ENCODE measurements around the gene ZNF587B. TPM values are rescaled to one million over a fixed set of nuclear protein-coding genes. Genes with fewer than 3 reads are reported as not detected.

The ZNF587B gene
- 7.5 and 8.0 TPM in 2 replicates for polyA plus RNA-seq (2013)

DNA sequence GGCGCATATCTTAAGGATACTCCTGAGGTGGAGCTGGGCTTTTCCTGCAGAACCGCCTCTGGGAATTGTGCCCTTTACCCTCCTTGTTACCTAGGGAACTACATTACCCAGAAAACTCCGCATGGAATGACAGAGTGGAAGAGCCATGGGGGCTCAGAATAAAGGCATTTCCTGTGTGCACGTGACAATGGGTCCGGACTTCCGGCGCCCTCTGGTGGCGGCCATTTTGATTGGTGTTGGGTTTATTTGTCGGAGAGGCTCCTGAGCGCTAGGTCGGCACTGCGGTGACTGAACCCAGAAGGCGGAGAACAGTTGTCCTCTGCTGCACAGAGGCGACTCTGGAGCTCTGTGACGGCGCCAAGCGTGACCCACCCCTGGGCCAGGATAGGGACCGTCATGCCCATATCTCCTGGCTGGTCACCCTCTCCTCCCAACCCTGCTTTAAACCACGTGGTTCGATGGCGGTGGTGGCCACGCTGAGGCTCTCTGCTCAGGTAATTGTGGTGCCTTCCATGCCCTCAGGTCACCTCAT is at the start of gene ZNF587B:
ZNF587B (plus strand) TSS at position 229 of the 532 bp plus-strand sequence; CDS start at position 459, 230 bp downstream.
- Histone ChIP-seq H2AFZ (ENCODE audit: insufficient read depth, low read length, poor library complexity) (peak within 1 kb of the TSS; percentile 95), H3K4ac (ENCODE audit: low read depth, low read length) (peak within 1 kb of the TSS; percentile 57), H3K27ac (ENCODE audit: low read depth, low read length) (peak within 1 kb of the TSS; percentile 90), H3K18ac (ENCODE audit: low read length) (peak within 1 kb of the TSS; percentile 75), H3K4me3 (ENCODE audit: low read depth, low read length) (peak within 1 kb of the TSS; percentile 81), H2BK120ac (ENCODE audit: insufficient read depth, low read length, poor library complexity) (peak within 1 kb of the TSS; percentile 52), H2BK12ac (ENCODE audit: low read length) (no peak within 1 kb of the TSS), H4K8ac (ENCODE audit: low read depth, low read length) (peak within 1 kb of the TSS; percentile 96), H3K79me2 (ENCODE audit: control insufficient read depth, insufficient read depth, low read length, poor library complexity) (peaks cover 14% of the 10 kb centered on the region), H3K4me2 (ENCODE audit: low read length) (peak within 1 kb of the TSS; percentile 99), H3K9ac (ENCODE audit: low read length) (peak within 1 kb of the TSS; percentile 75), H2BK5ac (ENCODE audit: low read depth, low read length, poor library complexity) (peak within 1 kb of the TSS; percentile 74), H3K23ac (ENCODE audit: low read length) (no peak within 1 kb of the TSS), H3K9me3 (ENCODE audit: insufficient read depth, low read depth, low read length) (no peaks in the 10 kb centered on the region), H3K36me3 (ENCODE audit: control insufficient read depth in 1 of 2, insufficient read depth in 2 of 2, low read length in 2 of 2) (peaks cover 8 to 9% of the 10 kb centered on the region in 2 experiments), H2AK5ac (ENCODE audit: low read length) (peak within 1 kb of the TSS; percentile 42), H3K14ac (ENCODE audit: low read length) (peak within 1 kb of the TSS; percentile 94), H4K12ac (ENCODE audit: low read depth, low read length) (peak within 1 kb of the TSS; percentile 93), H3K4me1 (ENCODE audit: control insufficient read depth in 1 of 2, insufficient read depth in 2 of 2, low read length in 2 of 2) (peaks cover 12% of the 10 kb centered on the region in 2 experiments), H4K91ac (ENCODE audit: low read depth, low read length) (peak within 1 kb of the TSS; percentile 75), H3K27me3 (ENCODE audit: insufficient read depth, low read length) (no peaks in the 10 kb centered on the region), H3K79me1 (ENCODE audit: low read length) (peaks cover 8% of the 10 kb centered on the region)
- DNase-seq: peak; percentile 98 to 99
- WGBS (ENCODE audit: extremely low coverage, insufficient coverage, insufficient read length): no CpG with 5 or more reads among the region's 22 CpGs

DNA sequence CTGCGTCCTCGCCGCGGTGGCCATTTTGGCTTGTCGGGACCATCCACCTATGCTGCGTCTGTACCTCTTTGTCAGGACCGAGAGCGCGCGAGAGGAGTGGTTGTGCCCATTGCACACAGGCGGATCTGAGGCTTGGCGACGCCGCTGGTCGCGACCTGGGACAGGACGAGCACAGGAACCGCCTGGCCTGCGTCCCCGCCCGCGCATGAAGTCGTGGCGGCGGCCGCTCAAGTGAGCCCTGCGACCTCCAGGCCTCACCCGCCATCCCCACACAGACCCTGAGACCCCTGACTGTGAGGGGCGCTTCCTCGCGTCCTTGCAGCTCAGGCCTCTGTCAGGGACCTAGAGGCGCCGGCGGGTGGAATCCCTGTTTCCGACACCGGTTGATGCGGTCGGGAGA is 43.8 kb upstream of the ZNF587B start:
- DNase-seq: no peak
- Histone ChIP-seq H3K79me2 (ENCODE audit: control insufficient read depth, insufficient read depth, low read length, poor library complexity) (no peaks in the 10 kb centered on the region), H3K4me2 (ENCODE audit: low read length) (no peak overlapping the region), H3K27me3 (ENCODE audit: insufficient read depth, low read length) (no peaks in the 10 kb centered on the region), H2AFZ (ENCODE audit: insufficient read depth, low read length, poor library complexity) (no peak overlapping the region), H4K8ac (ENCODE audit: low read depth, low read length) (no peak overlapping the region), H3K23ac (ENCODE audit: low read length) (no peak overlapping the region), H3K4me3 (ENCODE audit: low read depth, low read length) (no peak overlapping the region), H4K91ac (ENCODE audit: low read depth, low read length) (no peak overlapping the region), H2BK120ac (ENCODE audit: insufficient read depth, low read length, poor library complexity) (no peak overlapping the region), H3K9me3 (ENCODE audit: insufficient read depth, low read depth, low read length) (no peaks in the 10 kb centered on the region), H3K18ac (ENCODE audit: low read length) (peak overlapping the region; percentile 2), H3K9ac (ENCODE audit: low read length) (no peak overlapping the region), H3K4ac (ENCODE audit: low read depth, low read length) (no peak overlapping the region), H3K79me1 (ENCODE audit: low read length) (no peaks in the 10 kb centered on the region), H3K36me3 (ENCODE audit: control insufficient read depth in 1 of 2, insufficient read depth in 2 of 2, low read length in 2 of 2) (peaks cover 12 to 29% of the 10 kb centered on the region in 2 experiments), H3K14ac (ENCODE audit: low read length) (no peak overlapping the region), H3K4me1 (ENCODE audit: control insufficient read depth in 1 of 2, insufficient read depth in 2 of 2, low read length in 2 of 2) (no peaks in the 10 kb centered on the region), H2AK5ac (ENCODE audit: low read length) (no peak overlapping the region), H3K27ac (ENCODE audit: low read depth, low read length) (no peak overlapping the region), H2BK5ac (ENCODE audit: low read depth, low read length, poor library complexity) (no peak overlapping the region), H4K12ac (ENCODE audit: low read depth, low read length) (no peak overlapping the region), H2BK12ac (ENCODE audit: low read length) (no peak overlapping the region)
- WGBS (ENCODE audit: extremely low coverage, insufficient coverage, insufficient read length): no CpG with 5 or more reads among the region's 38 CpGs

DNA sequence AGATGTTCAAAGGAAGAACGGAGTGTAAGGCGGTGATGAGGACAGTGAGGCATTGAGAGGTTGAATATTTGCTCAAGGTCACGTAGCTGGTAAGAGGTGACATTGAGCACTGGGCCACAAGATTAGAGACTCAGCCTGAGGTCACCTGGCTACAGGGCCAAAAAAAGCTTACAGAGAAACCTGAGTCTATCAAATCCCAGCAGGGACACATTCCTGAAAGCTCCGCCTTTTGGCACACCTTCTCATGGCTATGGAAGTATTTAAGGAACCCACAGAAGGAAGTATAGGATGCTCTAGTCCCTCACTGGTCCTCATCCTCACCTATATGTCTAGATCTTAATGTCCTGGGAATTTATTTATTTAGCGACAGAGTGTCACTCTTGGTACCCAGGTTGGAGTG is 43.2 kb upstream of the ZNF587B start:
- Histone ChIP-seq H3K4me2 (ENCODE audit: low read length) (no peak overlapping the region), H3K18ac (ENCODE audit: low read length) (no peak overlapping the region), H3K27me3 (ENCODE audit: insufficient read depth, low read length) (no peaks in the 10 kb centered on the region), H2BK120ac (ENCODE audit: insufficient read depth, low read length, poor library complexity) (no peak overlapping the region), H3K79me1 (ENCODE audit: low read length) (no peaks in the 10 kb centered on the region), H4K8ac (ENCODE audit: low read depth, low read length) (no peak overlapping the region), H3K4me1 (ENCODE audit: control insufficient read depth in 1 of 2, insufficient read depth in 2 of 2, low read length in 2 of 2) (no peaks in the 10 kb centered on the region), H3K4ac (ENCODE audit: low read depth, low read length) (no peak overlapping the region), H2AK5ac (ENCODE audit: low read length) (no peak overlapping the region), H2BK12ac (ENCODE audit: low read length) (no peak overlapping the region), H3K14ac (ENCODE audit: low read length) (no peak overlapping the region), H3K9me3 (ENCODE audit: insufficient read depth, low read depth, low read length) (no peaks in the 10 kb centered on the region), H2AFZ (ENCODE audit: insufficient read depth, low read length, poor library complexity) (no peak overlapping the region), H3K9ac (ENCODE audit: low read length) (no peak overlapping the region), H4K12ac (ENCODE audit: low read depth, low read length) (no peak overlapping the region), H3K23ac (ENCODE audit: low read length) (no peak overlapping the region), H3K27ac (ENCODE audit: low read depth, low read length) (no peak overlapping the region), H4K91ac (ENCODE audit: low read depth, low read length) (no peak overlapping the region), H3K79me2 (ENCODE audit: control insufficient read depth, insufficient read depth, low read length, poor library complexity) (no peaks in the 10 kb centered on the region), H3K36me3 (ENCODE audit: control insufficient read depth in 1 of 2, insufficient read depth in 2 of 2, low read length in 2 of 2) (peaks cover 12 to 33% of the 10 kb centered on the region in 2 experiments), H2BK5ac (ENCODE audit: low read depth, low read length, poor library complexity) (no peak overlapping the region), H3K4me3 (ENCODE audit: low read depth, low read length) (no peak overlapping the region)
- WGBS (ENCODE audit: extremely low coverage, insufficient coverage, insufficient read length): no CpG with 5 or more reads among the region's 5 CpGs
- no peak for DNase-seq

DNA sequence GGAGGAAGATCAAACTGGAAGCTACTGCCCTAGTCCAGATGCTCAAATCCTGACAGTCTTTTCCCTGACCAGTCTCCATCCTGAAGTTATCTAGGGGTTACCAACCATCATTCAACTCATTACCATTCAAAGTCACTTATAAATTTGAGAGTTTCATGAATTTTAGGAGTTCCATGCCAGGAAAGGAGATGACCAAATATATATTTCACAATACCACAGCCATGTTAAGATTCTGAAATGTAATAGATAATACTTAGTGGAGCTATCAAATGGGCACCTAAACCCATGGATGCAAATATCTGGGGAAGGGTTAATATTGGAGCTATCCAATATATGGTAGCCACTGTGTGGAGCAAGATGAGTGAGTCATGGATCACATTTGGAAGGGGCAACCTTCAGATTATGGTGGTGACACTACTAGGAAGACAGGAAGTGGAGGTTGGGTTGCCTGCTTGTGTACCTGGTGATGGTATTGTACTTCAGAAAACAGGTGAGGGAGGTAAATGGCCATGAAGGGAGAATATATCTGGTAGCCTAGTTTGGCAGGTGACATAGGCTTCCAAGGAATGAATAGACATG is 41.9 kb upstream of the ZNF587B start:
- H3K4me3 ChIP-seq (ENCODE audit: low read depth, low read length): no peak overlapping the region
- DNase-seq: no peak

More for the DNA sequence above, 41.9 kb upstream of the ZNF587B start:
- Histone ChIP-seq H3K27ac (ENCODE audit: low read depth, low read length) (no peak overlapping the region), H3K14ac (ENCODE audit: low read length) (no peak overlapping the region), H3K9me3 (ENCODE audit: insufficient read depth, low read depth, low read length) (no peaks in the 10 kb centered on the region), H3K18ac (ENCODE audit: low read length) (no peak overlapping the region), H3K4me1 (ENCODE audit: control insufficient read depth in 1 of 2, insufficient read depth in 2 of 2, low read length in 2 of 2) (no peaks in the 10 kb centered on the region), H4K12ac (ENCODE audit: low read depth, low read length) (no peak overlapping the region), H3K27me3 (ENCODE audit: insufficient read depth, low read length) (no peaks in the 10 kb centered on the region), H2BK120ac (ENCODE audit: insufficient read depth, low read length, poor library complexity) (no peak overlapping the region), H2BK5ac (ENCODE audit: low read depth, low read length, poor library complexity) (no peak overlapping the region), H3K79me2 (ENCODE audit: control insufficient read depth, insufficient read depth, low read length, poor library complexity) (no peaks in the 10 kb centered on the region), H3K4ac (ENCODE audit: low read depth, low read length) (no peak overlapping the region), H3K23ac (ENCODE audit: low read length) (no peak overlapping the region), H2AFZ (ENCODE audit: insufficient read depth, low read length, poor library complexity) (no peak overlapping the region), H3K4me2 (ENCODE audit: low read length) (no peak overlapping the region), H3K79me1 (ENCODE audit: low read length) (no peaks in the 10 kb centered on the region), H3K9ac (ENCODE audit: low read length) (no peak overlapping the region), H3K36me3 (ENCODE audit: control insufficient read depth in 1 of 2, insufficient read depth in 2 of 2, low read length in 2 of 2) (peaks cover 12 to 34% of the 10 kb centered on the region in 2 experiments), H4K8ac (ENCODE audit: low read depth, low read length) (no peak overlapping the region), H4K91ac (ENCODE audit: low read depth, low read length) (no peak overlapping the region), H2AK5ac (ENCODE audit: low read length) (no peak overlapping the region), H2BK12ac (ENCODE audit: low read length) (no peak overlapping the region)

Data from trophoblast cell (in vitro differentiated cells and primary cell).